Caco-2 (cell line): ENCODE results near the gene SF3B2. TPM values are rescaled to one million over a fixed set of nuclear protein-coding genes. Genes with fewer than 3 reads are reported as not detected.

Source experiments
- BruUV-seq: library from RNA; stranded (reverse); fragments of 400-500 nt; replicated peaks from 2 replicates; lab custom pipeline; 2021; lab: Mats Ljungman, UMichigan
- CTCF ChIA-PET: fragments of 300-600 bp; sonication (Branson Sonifier 250); formaldehyde crosslinking; loops from one replicate; lab custom pipeline; 2022; ENCODE audit warnings: antibody characterized with exemption; lab: Charles Lee
- POLR2A ChIA-PET: fragments of 300-600 bp; sonication (Branson Sonifier 250); formaldehyde crosslinking; loops from one replicate; lab custom pipeline; 2022; ENCODE audit warnings: antibody characterized with exemption; lab: Charles Lee
- DNase-seq, 2 experiments: peaks; one replicate each; pipeline versions ENCODE4 v3.0.0 to v3.0.0-alpha.2; 2020 to 2022
- H3K27me3 ChIP-seq: replicated peaks from 2 replicates; pipeline ENCODE4 v1.6.0; 2011; ENCODE audit warnings: low read length; ENCODE audit not compliant: control insufficient read depth, insufficient read depth
- H3K36me3 ChIP-seq: 2 replicates; pipeline ENCODE4 v1.5.1; 2011; ENCODE audit warnings: low read length; ENCODE audit not compliant: control insufficient read depth, insufficient read depth
- H3K4me1 ChIP-seq: fragments of 250-450 bp; sonication (Bioruptor Pico); 2 replicates; pipeline ENCODE4 v1.5.1; 2020; ENCODE audit warnings: mild to moderate bottlenecking
- H3K4me3 ChIP-seq: 2 replicates; pipeline ENCODE4 v1.5.1; 2011; ENCODE audit warnings: low read depth, mild to moderate bottlenecking, control low read depth, low read length
- H3K9me3 ChIP-seq: fragments of 250-450 bp; sonication (Bioruptor Pico); 2 replicates; pipeline ENCODE4 v1.5.1; 2020; ENCODE audit warnings: mild to moderate bottlenecking, moderate library complexity
- H3K27ac Mint-ChIP-seq: one replicate; pipeline ENCODE4 v1.8.0; 2022; ENCODE audit warnings: mixed read lengths; ENCODE audit not compliant: unreplicated experiment
- H3K27me3 Mint-ChIP-seq: one replicate; pipeline ENCODE4 v1.8.0; 2022; ENCODE audit warnings: mixed read lengths; ENCODE audit not compliant: insufficient read depth, unreplicated experiment
- H3K36me3 Mint-ChIP-seq: one replicate; pipeline ENCODE4 v1.8.0; 2022; ENCODE audit warnings: mild to moderate bottlenecking, mixed read lengths; ENCODE audit not compliant: insufficient read depth, unreplicated experiment
- H3K4me1 Mint-ChIP-seq: one replicate; pipeline ENCODE4 v1.8.0; 2022; ENCODE audit warnings: low read depth, mixed read lengths; ENCODE audit not compliant: unreplicated experiment
- H3K4me3 Mint-ChIP-seq: one replicate; pipeline ENCODE4 v1.8.0; 2022; ENCODE audit warnings: mild to moderate bottlenecking, moderate library complexity, mixed read lengths; ENCODE audit not compliant: unreplicated experiment
- H3K9me3 Mint-ChIP-seq: one replicate; pipeline ENCODE4 v1.8.0; 2022; ENCODE audit warnings: mixed read lengths; ENCODE audit not compliant: unreplicated experiment
- intact Hi-C: fragments of 100-400 bp; cut with micrococcal nuclease; formaldehyde crosslinking; loops from one replicate; pipeline ENCODE4 v1.10.0; 2022; ENCODE audit not compliant: unreplicated experiment
- total RNA-seq: library from RNA; stranded (reverse); gene quantifications from 2 replicates; pipeline ENCODE4 v1.2.3, GENCODE V29; 2022
- TF ChIP-seq, protein P1 (sequence below), 2 experiments: fragments of 200-600 bp in 1 of 2; IDR thresholded peaks; 1 replicate in 1 of 2; 2 replicates in 1 of 2; pipeline versions ENCODE4 v1.5.1 to v1.8.0; 2011 to 2022; ENCODE audit warnings: antibody characterized with exemption in 1 of 2, control low read depth in 1 of 2, inconsistent platforms in 1 of 2, low read depth in 1 of 2, low read length in 1 of 2, mild to moderate bottlenecking in 1 of 2, moderate library complexity in 1 of 2; ENCODE audit not compliant: insufficient read depth in 1 of 2, severe bottlenecking in 1 of 2, unreplicated experiment in 1 of 2

SF3B2 gene
- total RNA-seq, 1 experiment from 2014 or later, result 224 TPM

DNA sequence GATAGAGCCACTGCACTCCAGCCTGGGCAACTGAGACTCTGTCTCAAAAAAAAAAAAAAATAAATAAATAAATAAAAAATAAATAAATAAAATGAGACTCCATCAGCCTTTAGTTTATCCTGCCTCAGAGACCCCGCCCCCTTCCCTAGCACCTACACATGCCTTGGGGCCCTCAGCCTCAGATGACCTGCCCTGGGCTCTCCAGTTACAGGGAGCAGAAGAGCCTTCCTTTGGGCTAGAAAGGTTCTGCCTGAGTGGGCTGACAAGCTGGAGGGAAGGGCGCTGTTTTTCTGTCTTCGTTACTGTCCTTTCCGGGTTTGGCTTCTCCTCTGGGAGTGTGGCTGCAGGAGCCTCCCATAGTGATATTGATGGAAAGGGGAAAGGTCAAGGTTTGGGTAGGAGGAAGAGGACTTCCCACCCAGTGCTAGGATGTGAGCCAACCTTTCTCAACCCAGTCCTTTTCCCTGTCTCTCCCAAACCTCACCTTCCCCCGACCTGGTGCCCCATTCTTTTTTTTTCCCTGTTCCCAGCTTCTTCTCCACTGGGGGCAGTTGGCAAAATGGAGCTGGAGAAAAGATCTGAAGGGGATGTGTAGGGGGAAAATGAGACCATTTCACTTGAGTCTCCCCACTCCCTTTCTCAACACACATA is 1.5 kb upstream of the SF3B2 start:
- DNase-seq, result no peak
- Histone ChIP-seq H3K9me3 (no peaks in the 10 kb centered on the region), H3K27me3 (no peaks in the 10 kb centered on the region), H3K4me1 (peaks cover 9% of the 10 kb centered on the region), H3K36me3 (peaks cover 7% of the 10 kb centered on the region), H3K4me3 (peak overlapping the region; percentile 49)
- no TSS peak for BruUV-seq
- Mint-ChIP-seq H3K9me3 (no peaks in the 10 kb centered on the region), H3K4me3 (peak overlapping the region; percentile 91), H3K27me3 (no peaks in the 10 kb centered on the region), H3K27ac (peak overlapping the region; percentile 96), H3K36me3 (peaks cover 32% of the 10 kb centered on the region), H3K4me1 (peaks cover 14% of the 10 kb centered on the region)
- POLR2A ChIA-PET, result interaction anchor here (1.0 to 1.5 kb wide), 2 partner anchors 69 to 89 kb away, joined by 3 to 5 read pairs; no protein-coding TSS in a partner anchor
- intact Hi-C loops, result loop anchor here (5.0 kb wide), 1 partner anchor 302 kb away; no protein-coding TSS in a partner anchor
- CTCF ChIA-PET, result interaction anchor here (0.6 to 2.0 kb wide), 4 partner anchors 10 to 160 kb away, joined by 3 to 7 read pairs (median 4); partner anchors contain the start of gene CCDC85B
- TF ChIP-seq, protein P1, sequence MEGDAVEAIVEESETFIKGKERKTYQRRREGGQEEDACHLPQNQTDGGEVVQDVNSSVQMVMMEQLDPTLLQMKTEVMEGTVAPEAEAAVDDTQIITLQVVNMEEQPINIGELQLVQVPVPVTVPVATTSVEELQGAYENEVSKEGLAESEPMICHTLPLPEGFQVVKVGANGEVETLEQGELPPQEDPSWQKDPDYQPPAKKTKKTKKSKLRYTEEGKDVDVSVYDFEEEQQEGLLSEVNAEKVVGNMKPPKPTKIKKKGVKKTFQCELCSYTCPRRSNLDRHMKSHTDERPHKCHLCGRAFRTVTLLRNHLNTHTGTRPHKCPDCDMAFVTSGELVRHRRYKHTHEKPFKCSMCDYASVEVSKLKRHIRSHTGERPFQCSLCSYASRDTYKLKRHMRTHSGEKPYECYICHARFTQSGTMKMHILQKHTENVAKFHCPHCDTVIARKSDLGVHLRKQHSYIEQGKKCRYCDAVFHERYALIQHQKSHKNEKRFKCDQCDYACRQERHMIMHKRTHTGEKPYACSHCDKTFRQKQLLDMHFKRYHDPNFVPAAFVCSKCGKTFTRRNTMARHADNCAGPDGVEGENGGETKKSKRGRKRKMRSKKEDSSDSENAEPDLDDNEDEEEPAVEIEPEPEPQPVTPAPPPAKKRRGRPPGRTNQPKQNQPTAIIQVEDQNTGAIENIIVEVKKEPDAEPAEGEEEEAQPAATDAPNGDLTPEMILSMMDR (IDR thresholded peaks at IDR 0.05; ENCODE audit: insufficient read depth in 1 of 2, low read depth in 1 of 2, low read length in 1 of 2, severe bottlenecking in 1 of 2, unreplicated experiment in 1 of 2), result no peak

DNA sequence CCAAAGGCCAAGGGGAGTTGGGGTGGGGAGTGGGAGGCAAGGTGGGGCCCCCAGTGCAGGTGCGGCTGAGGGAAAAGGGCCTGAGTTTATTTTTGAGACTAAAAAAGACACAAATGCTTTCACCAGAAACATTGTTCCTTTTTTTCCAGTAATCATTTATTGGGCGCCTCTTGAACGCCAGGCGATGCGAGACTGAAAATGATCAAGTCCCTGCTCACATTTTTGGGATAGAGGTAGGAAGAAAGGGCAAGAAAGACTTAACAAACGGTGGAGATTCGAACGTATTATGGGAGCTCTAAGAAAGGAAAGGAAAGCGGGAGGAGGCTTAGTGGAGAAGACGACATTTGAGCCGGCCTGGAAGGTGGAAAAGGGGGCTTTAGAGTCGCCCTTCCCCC is 796 bp upstream of the SF3B2 start:
- Histone ChIP-seq H3K27me3 (no peaks in the 10 kb centered on the region), H3K36me3 (peaks cover 7% of the 10 kb centered on the region), H3K4me1 (peaks cover 9% of the 10 kb centered on the region), H3K4me3 (peak overlapping the region; percentile 49), H3K9me3 (no peaks in the 10 kb centered on the region)
- peaks cover 14% of the 10 kb centered on the region for H3K4me1 Mint-ChIP-seq
- H3K9me3 Mint-ChIP-seq, result no peaks in the 10 kb centered on the region
- peaks cover 38% of the 10 kb centered on the region for H3K36me3 Mint-ChIP-seq
- H3K27ac Mint-ChIP-seq, result peak overlapping the region; percentile 96
- no peak for DNase-seq
- TF ChIP-seq, protein P1 (IDR thresholded peaks at IDR 0.05; ENCODE audit: insufficient read depth in 1 of 2, low read depth in 1 of 2, low read length in 1 of 2, severe bottlenecking in 1 of 2, unreplicated experiment in 1 of 2), result no peak
- BruUV-seq, result TSS peak; percentile 95
- peak overlapping the region; percentile 91 for H3K4me3 Mint-ChIP-seq
- POLR2A ChIA-PET, result interaction anchor here (0.6 to 2.3 kb wide), 6 partner anchors 29 to 1067 kb away, joined by 3 to 14 read pairs (median 4); partner anchors contain the start of gene BANF1
- CTCF ChIA-PET, result interaction anchor here (0.6 to 2.0 kb wide), 8 partner anchors 10 to 171 kb away, joined by 3 to 7 read pairs (median 4); partner anchors contain the start of genes CCDC85B and FIBP
- H3K27me3 Mint-ChIP-seq, result no peaks in the 10 kb centered on the region
- intact Hi-C loops, result loop anchor here (5.0 kb wide), 1 partner anchor 301 kb away; no protein-coding TSS in a partner anchor

GRCh38 chr11:66052664-66052982 is 459 bp downstream of the SF3B2 start:
- ChIA-PET CTCF (interaction anchor here (0.6 to 2.0 kb wide), 8 partner anchors 15 to 332 kb away, joined by 3 to 7 read pairs (median 4); partner anchors contain the start of genes CCDC85B, FIBP, MUS81 and RNASEH2C), POLR2A (interaction anchor here (0.5 to 2.3 kb wide), 13 partner anchors 10 to 941 kb away, joined by 3 to 14 read pairs (median 4); partner anchors contain the start of genes BANF1, CCDC85B, KAT5 and TM7SF2)
- Mint-ChIP-seq H3K36me3 (peaks cover 51% of the 10 kb centered on the region), H3K9me3 (no peaks in the 10 kb centered on the region), H3K4me3 (peak overlapping the region; percentile 91), H3K4me1 (peaks cover 14% of the 10 kb centered on the region), H3K27me3 (no peaks in the 10 kb centered on the region), H3K27ac (peak overlapping the region; percentile 96)
- no TSS peak for BruUV-seq
- no peaks in the 10 kb centered on the region for H3K9me3 ChIP-seq
- H3K36me3 ChIP-seq, result peaks cover 7% of the 10 kb centered on the region
- H3K27me3 ChIP-seq, result no peaks in the 10 kb centered on the region
- TF ChIP-seq, protein P1 (IDR thresholded peaks at IDR 0.05; ENCODE audit: insufficient read depth in 1 of 2, low read depth in 1 of 2, low read length in 1 of 2, severe bottlenecking in 1 of 2, unreplicated experiment in 1 of 2), result peak in 1 of 2 experiments; percentile 8
- intact Hi-C loops, result loop anchor here (2.0 to 5.0 kb wide), 2 partner anchors 16 to 300 kb away; no protein-coding TSS in a partner anchor
- DNase-seq, result no peak
- H3K4me1 ChIP-seq, result peaks cover 9% of the 10 kb centered on the region
- peak overlapping the region; percentile 71 for H3K4me3 ChIP-seq
